NCI-H146 treated with DMSO at 0.1 percent for 48 hours (cell line): ENCODE measurements around the gene ZNF618.
"Not testable (repeated sequence)": the region's sequence is repeated elsewhere in the genome, so short reads cannot be mapped to it uniquely, and the experiment has no call there.

Experiments
- DNase-seq: peaks from one replicate; lab custom pipeline; 2025; ENCODE audit not compliant: unreplicated experiment; lab: John Stamatoyannopoulos, UW

ZNF618 gene

GRCh38 chr9:113984639-113985380, 108.7 kb downstream of the ZNF618 start:
- DNase-seq, result no peak

- DNase-seq, result no peak
Measured at GRCh38 chr9:113985968-113986585, 110.0 kb downstream of the ZNF618 start.

- no peak for DNase-seq
Measured at GRCh38 chr9:113986931-113987330, 110.8 kb downstream of the ZNF618 start.

- no peak for DNase-seq
Measured at GRCh38 chr9:113987526-113987925, 111.4 kb downstream of the ZNF618 start.

GRCh38 chr9:113988385-113989016, 112.4 kb downstream of the ZNF618 start:
- no peak for DNase-seq

GRCh38 chr9:113989017-113989713, 113.1 kb downstream of the ZNF618 start:
- DNase-seq, result no peak

GRCh38 chr9:113989714-113990569, 113.8 kb downstream of the ZNF618 start:
- DNase-seq, result no peak

GRCh38 chr9:113990570-113990907, 114.4 kb downstream of the ZNF618 start:
- DNase-seq, result no peak

GRCh38 chr9:113990975-113991471, 114.9 kb downstream of the ZNF618 start:
- DNase-seq, result no peak

- DNase-seq, result no peak
Measured at GRCh38 chr9:113991714-113992113, 115.6 kb downstream of the ZNF618 start.

- no peak for DNase-seq
Measured at GRCh38 chr9:113992276-113992951, 116.3 kb downstream of the ZNF618 start.

- DNase-seq, result no peak
Measured at GRCh38 chr9:113992994-113993393, 116.9 kb downstream of the ZNF618 start.

- DNase-seq, result no peak
Measured at GRCh38 chr9:113993838-113994540, 117.9 kb downstream of the ZNF618 start.

GRCh38 chr9:113995401-113995800, 119.3 kb downstream of the ZNF618 start:
- no peak for DNase-seq

- DNase-seq, result no peak
Measured at GRCh38 chr9:113995963-113996362, 119.9 kb downstream of the ZNF618 start.

- no peak for DNase-seq
Measured at GRCh38 chr9:113996531-113997001, 120.5 kb downstream of the ZNF618 start.

GRCh38 chr9:113997064-113997463, 121.0 kb downstream of the ZNF618 start:
- not testable (repeated sequence) for DNase-seq

- no peak for DNase-seq
Measured at GRCh38 chr9:113997610-113998009, 121.5 kb downstream of the ZNF618 start.

- no peak for DNase-seq
Measured at GRCh38 chr9:113998114-113998513, 122.0 kb downstream of the ZNF618 start.
